AG04450 (cell line): ENCODE results near the gene COL13A1. TPM values are rescaled to one million over a fixed set of nuclear protein-coding genes. Genes with fewer than 3 reads are reported as not detected.

Experiments
- CTCF ChIA-PET: fragments of 300-600, 350-600 bp; formaldehyde crosslinking; extraction: SDS; loops from one replicate; lab custom pipeline; 2022; ENCODE audit warnings: antibody characterized with exemption, inconsistent platforms; lab: Charles Lee
- POLR2A ChIA-PET: fragments of 350-600 bp; formaldehyde crosslinking; extraction: SDS; loops from one replicate; lab custom pipeline; 2021; ENCODE audit warnings: antibody characterized with exemption, inconsistent platforms; lab: Yijun Ruan, JAX
- DNase-seq: peaks from one replicate; pipeline ENCODE4 v3.0.0-alpha.2; 2011; ENCODE audit warnings: low read depth, low spot score
- H3K27ac ChIP-seq: one replicate; pipeline ENCODE4 v1.5.1; 2012; ENCODE audit warnings: low read depth, low read length, control low read depth
- H3K27me3 ChIP-seq: one replicate; pipeline ENCODE4 v1.6.0; 2012; ENCODE audit warnings: low read length; ENCODE audit not compliant: control insufficient read depth, insufficient read depth
- H3K4me3 ChIP-seq: 2 replicates; pipeline ENCODE4 v1.5.1; 2011; ENCODE audit warnings: mild to moderate bottlenecking, low read depth, low read length, control low read depth
- H3K9me3 ChIP-seq: 2 replicates; pipeline ENCODE4 v1.5.1; 2012; ENCODE audit warnings: low read length; ENCODE audit not compliant: control insufficient read depth, insufficient read depth
- CTCF ChIP-seq: IDR thresholded peaks from 2 replicates; pipeline ENCODE4 v1.5.1; 2011; ENCODE audit warnings: low read depth, low read length, control low read depth, inconsistent platforms
- polyA plus RNA-seq: library from polyadenylated mRNA; depleted of rRNA; stranded (reverse); fragments of >200 nt; gene quantifications from 2 replicates; pipeline ENCODE4 v1.2.3, GENCODE V29; 2011

COL13A1 gene
- polyA plus RNA-seq, 1 experiment = 13.1 TPM

GRCh38 chr10:69867699-69868558, 66.2 kb downstream of the COL13A1 start:
- TF ChIP-seq CTCF = no peak
- H3K4me3 ChIP-seq = no peak overlapping the region
- CTCF ChIA-PET = interaction anchor here (1.0 kb wide), 1 partner anchor 47 kb away, joined by 8 read pairs; no protein-coding TSS in a partner anchor
- POLR2A ChIA-PET = interaction anchor here (0.6 to 1.3 kb wide), 2 partner anchors 22 to 248 kb away, joined by 3 read pairs; no protein-coding TSS in a partner anchor
- no peak for DNase-seq
- no peak overlapping the region for H3K27ac ChIP-seq
- H3K27me3 ChIP-seq = no peaks in the 10 kb centered on the region
- no peaks in the 10 kb centered on the region for H3K9me3 ChIP-seq

DNA sequence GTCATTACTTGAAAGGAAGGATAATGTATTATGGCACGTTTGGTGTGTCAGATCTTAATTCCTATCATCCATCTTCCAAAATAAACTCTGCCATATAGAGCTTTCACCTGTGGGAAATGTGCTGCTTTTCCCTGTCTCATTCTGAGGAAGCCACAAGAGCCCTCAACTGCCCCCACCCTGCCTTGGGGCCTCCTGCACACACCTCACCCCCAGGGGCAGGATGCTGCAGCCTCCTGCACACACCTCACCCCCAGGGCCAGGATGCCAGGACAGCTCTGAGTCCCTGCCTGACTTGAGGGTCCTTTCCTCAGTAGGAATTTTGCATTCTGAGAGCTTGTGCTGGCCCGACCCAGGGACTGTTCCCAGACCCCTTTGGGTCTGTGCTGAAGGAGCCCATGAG, 67.1 kb downstream of the COL13A1 start:
- CTCF ChIA-PET = interaction anchor here (0.9 to 1.3 kb wide), 2 partner anchors 68 to 89 kb away, joined by 4 read pairs; no protein-coding TSS in a partner anchor
- no peak for TF ChIP-seq CTCF
- Histone ChIP-seq H3K9me3 (no peaks in the 10 kb centered on the region), H3K4me3 (no peak overlapping the region), H3K27ac (no peak overlapping the region), H3K27me3 (no peaks in the 10 kb centered on the region)
- no peak for DNase-seq
- POLR2A ChIA-PET = interaction anchor here (1.3 kb wide), 1 partner anchor 22 kb away, joined by 3 read pairs; no protein-coding TSS in a partner anchor

DNA sequence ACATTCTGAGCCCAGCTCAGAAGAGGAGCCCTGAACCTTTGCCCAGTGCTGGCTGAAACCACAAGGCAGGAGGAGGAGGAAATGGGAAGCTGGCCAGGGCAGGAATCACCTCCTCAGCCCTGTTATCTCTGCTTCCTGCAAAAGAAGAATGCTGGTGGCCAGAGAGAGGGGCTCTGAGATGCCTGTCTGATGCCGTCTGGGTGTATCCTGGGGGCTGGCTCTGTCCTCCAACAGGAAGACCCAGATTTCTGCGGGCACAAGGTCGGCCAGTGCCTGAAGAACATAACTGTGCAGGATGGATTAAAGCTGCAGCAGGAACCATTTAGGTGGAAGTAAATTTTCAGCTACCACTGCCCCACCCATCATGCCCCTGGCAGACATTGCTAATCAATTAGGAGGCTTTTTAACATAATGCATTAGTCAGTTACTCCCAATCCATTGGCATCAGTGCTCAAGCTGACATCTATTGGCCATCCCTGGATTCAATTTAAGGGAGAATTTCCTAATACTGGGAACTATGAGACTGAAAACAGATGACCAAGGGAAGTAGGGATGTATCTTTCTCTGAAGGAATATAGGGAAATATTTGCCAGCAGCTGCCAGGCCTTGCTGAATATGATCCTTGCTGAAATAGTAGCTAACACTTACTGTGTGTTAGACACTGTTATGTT, 67.7 kb downstream of the COL13A1 start:
- H3K4me3 ChIP-seq = no peak overlapping the region
- CTCF ChIA-PET = interaction anchor here (0.8 to 1.3 kb wide), 4 partner anchors 45 to 88 kb away, joined by 3 to 4 read pairs (median 4); no protein-coding TSS in a partner anchor
- no peaks in the 10 kb centered on the region for H3K27me3 ChIP-seq
- no peak for TF ChIP-seq CTCF
- POLR2A ChIA-PET = interaction anchor here (1.3 kb wide), 1 partner anchor 21 kb away, joined by 3 read pairs; no protein-coding TSS in a partner anchor
- H3K9me3 ChIP-seq = no peaks in the 10 kb centered on the region
- no peak for DNase-seq
- H3K27ac ChIP-seq = no peak overlapping the region

- H3K4me3 ChIP-seq = no peak overlapping the region
- TF ChIP-seq CTCF = no peak
- H3K27me3 ChIP-seq = no peaks in the 10 kb centered on the region
- DNase-seq = no peak
- POLR2A ChIA-PET = no interaction called here
- no peak overlapping the region for H3K27ac ChIP-seq
- H3K9me3 ChIP-seq = no peaks in the 10 kb centered on the region
- CTCF ChIA-PET = no interaction called here
Observed at GRCh38 chr10:69870591-69870990, 68.9 kb downstream of the COL13A1 start.
